ENCODE data around the gene CD19. TPM values are rescaled to one million over a fixed set of nuclear protein-coding genes. Genes with fewer than 3 reads are reported as not detected.

The CD19 gene
- total and polyA plus RNA-seq, 3 donors from 2014 or later, result 2.0 to 7.7 (median 4.3) TPM

GRCh38 chr16:28913946-28914724 lies 17.6 kb upstream of the CD19 start:
- WGBS, 2 donors, result 88 to 92% methylated on average over 15 to 28 of the region's 29 CpGs
- Histone ChIP-seq H3K36me3 (ENCODE audit: low read depth, missing control alignments) (no peaks in the 10 kb centered on the region), H3K9me3 (no peaks in the 10 kb centered on the region), H3K27ac (no peak overlapping the region), H3K4me3 (no peak overlapping the region), H3K27me3 (no peaks in the 10 kb centered on the region), H3K4me1 (no peaks in the 10 kb centered on the region)
- no peak for DNase-seq
- intact Hi-C loops (cut with DNase I; ENCODE audit: low total_unique reads), result no loop called here
- TF ChIP-seq POLR2A (IDR thresholded peaks at IDR 0.05) (no peak), CTCF (IDR thresholded peaks at IDR 0.05) (no peak)

GRCh38 chr16:28915181-28915580 lies 16.6 kb upstream of the CD19 start:
- TF ChIP-seq CTCF (IDR thresholded peaks at IDR 0.05) (no peak), POLR2A (IDR thresholded peaks at IDR 0.05) (no peak)
- Histone ChIP-seq H3K27me3 (no peaks in the 10 kb centered on the region), H3K27ac (no peak overlapping the region), H3K4me3 (no peak overlapping the region), H3K4me1 (no peaks in the 10 kb centered on the region), H3K36me3 (ENCODE audit: low read depth, missing control alignments) (no peaks in the 10 kb centered on the region), H3K9me3 (no peaks in the 10 kb centered on the region)
- intact Hi-C loops (cut with DNase I; ENCODE audit: low total_unique reads), result no loop called here
- no peak for DNase-seq

- no peaks in the 10 kb centered on the region for H3K4me1 ChIP-seq
- no peak for DNase-seq
- H3K27me3 ChIP-seq, result no peaks in the 10 kb centered on the region
- no peaks in the 10 kb centered on the region for H3K36me3 ChIP-seq (ENCODE audit: low read depth, missing control alignments)
- TF ChIP-seq POLR2A (IDR thresholded peaks at IDR 0.05) (no peak), CTCF (IDR thresholded peaks at IDR 0.05) (no peak)
- no peaks in the 10 kb centered on the region for H3K9me3 ChIP-seq
- H3K27ac ChIP-seq, result no peak overlapping the region
- intact Hi-C loops (cut with DNase I; ENCODE audit: low total_unique reads), result no loop called here
- WGBS, 2 donors, result 89 to 91% methylated on average over 7 of the region's 7 CpGs
- no peak overlapping the region for H3K4me3 ChIP-seq
Observed at GRCh38 chr16:28917095-28917494, 14.7 kb upstream of the CD19 start.

- intact Hi-C loops (cut with DNase I; ENCODE audit: low total_unique reads), result no loop called here
- WGBS, 2 donors, result 96 to 97% methylated on average over 3 of the region's 3 CpGs
- Histone ChIP-seq H3K27me3 (no peaks in the 10 kb centered on the region), H3K4me3 (no peak overlapping the region), H3K36me3 (ENCODE audit: low read depth, missing control alignments) (no peaks in the 10 kb centered on the region), H3K4me1 (peaks cover 2% of the 10 kb centered on the region), H3K9me3 (no peaks in the 10 kb centered on the region), H3K27ac (no peak overlapping the region)
- DNase-seq, result no peak
- TF ChIP-seq POLR2A (IDR thresholded peaks at IDR 0.05) (no peak), CTCF (IDR thresholded peaks at IDR 0.05) (no peak)
Observed at GRCh38 chr16:28918698-28919097, 13.1 kb upstream of the CD19 start.

- peaks cover 13% of the 10 kb centered on the region for H3K4me1 ChIP-seq
- intact Hi-C loops (cut with DNase I; ENCODE audit: low total_unique reads), result no loop called here
- no peak overlapping the region for H3K27ac ChIP-seq
- H3K9me3 ChIP-seq, result no peaks in the 10 kb centered on the region
- no peaks in the 10 kb centered on the region for H3K36me3 ChIP-seq (ENCODE audit: low read depth, missing control alignments)
- 91 to 95% methylated on average over 3 of the region's 3 CpGs for WGBS, 2 donors
- no peaks in the 10 kb centered on the region for H3K27me3 ChIP-seq
- H3K4me3 ChIP-seq, result no peak overlapping the region
- DNase-seq, result no peak
- TF ChIP-seq POLR2A (IDR thresholded peaks at IDR 0.05), result no peak
- TF ChIP-seq CTCF (IDR thresholded peaks at IDR 0.05), result no peak
Observed at GRCh38 chr16:28923231-28923587, 8.6 kb upstream of the CD19 start.
